Measurements from ENCODE around the gene ANKRD27.
"Not testable (repeated sequence)": the region's sequence is repeated elsewhere in the genome, so short reads cannot be mapped to it uniquely, and the experiment has no call there.

DNA sequence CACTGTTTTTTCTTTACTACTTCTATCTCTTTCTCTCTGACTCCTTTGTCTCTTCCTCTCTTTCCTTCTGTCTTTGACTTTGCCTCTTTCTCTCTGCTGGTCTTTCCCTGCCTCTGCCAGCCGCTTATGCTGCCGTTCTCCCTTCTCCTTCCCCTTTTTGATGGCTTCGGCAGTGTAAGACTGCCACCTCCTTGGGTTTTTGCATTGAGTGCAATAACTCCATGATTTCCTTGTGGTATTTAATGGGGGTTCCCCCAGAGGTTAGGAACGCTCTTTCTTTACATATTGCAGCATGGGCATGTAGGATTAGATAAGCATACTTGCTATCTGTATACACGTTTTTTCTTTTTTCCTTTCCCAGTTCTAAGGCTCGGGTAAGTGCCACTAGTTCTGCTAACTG, 20.5 kb upstream of the ANKRD27 start:
- TF ChIP-seq, protein P1, sequence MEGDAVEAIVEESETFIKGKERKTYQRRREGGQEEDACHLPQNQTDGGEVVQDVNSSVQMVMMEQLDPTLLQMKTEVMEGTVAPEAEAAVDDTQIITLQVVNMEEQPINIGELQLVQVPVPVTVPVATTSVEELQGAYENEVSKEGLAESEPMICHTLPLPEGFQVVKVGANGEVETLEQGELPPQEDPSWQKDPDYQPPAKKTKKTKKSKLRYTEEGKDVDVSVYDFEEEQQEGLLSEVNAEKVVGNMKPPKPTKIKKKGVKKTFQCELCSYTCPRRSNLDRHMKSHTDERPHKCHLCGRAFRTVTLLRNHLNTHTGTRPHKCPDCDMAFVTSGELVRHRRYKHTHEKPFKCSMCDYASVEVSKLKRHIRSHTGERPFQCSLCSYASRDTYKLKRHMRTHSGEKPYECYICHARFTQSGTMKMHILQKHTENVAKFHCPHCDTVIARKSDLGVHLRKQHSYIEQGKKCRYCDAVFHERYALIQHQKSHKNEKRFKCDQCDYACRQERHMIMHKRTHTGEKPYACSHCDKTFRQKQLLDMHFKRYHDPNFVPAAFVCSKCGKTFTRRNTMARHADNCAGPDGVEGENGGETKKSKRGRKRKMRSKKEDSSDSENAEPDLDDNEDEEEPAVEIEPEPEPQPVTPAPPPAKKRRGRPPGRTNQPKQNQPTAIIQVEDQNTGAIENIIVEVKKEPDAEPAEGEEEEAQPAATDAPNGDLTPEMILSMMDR (IDR thresholded peaks at IDR 0.05), result not testable (repeated sequence)
- not testable (repeated sequence) for TF ChIP-seq POLR2A (IDR thresholded peaks at IDR 0.05)

Data from Peyer's patch (tissue), 4 donors.